HS-5 (cell line): ENCODE data around the gene AMBRA1.

ENCODE experiments used
- DNase-seq: peaks from one replicate; pipeline ENCODE4 v3.0.0-alpha.2; 2012; ENCODE audit warnings: low read depth

The AMBRA1 gene

GRCh38 chr11:46437122-46437689, 156.6 kb downstream of the AMBRA1 start:
- DNase-seq, result no peak

GRCh38 chr11:46436113-46436512, 157.7 kb downstream of the AMBRA1 start:
- no peak for DNase-seq

- no peak for DNase-seq
Measured at GRCh38 chr11:46435679-46436078, 158.1 kb downstream of the AMBRA1 start.

DNA sequence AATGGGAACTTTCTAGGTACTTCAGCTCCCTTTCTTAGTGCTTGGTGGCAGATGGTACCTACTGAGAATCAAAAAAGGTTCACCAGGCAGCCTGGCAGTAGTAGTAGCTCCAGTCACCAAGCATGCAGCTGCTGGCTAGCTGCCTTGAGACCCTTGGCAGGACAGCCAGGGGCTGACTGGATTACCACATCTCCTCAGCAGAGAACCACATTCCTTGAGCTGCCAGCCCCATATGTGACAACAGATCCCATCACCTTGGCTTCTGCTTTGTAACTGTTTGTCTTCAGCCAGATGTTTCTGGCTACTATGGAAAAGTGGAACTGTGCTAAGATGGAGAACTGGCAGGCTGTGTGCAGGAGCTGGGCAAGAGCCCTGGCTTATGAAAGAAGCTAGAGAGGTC, 162.6 kb downstream of the AMBRA1 start:
- DNase-seq, result no peak

DNA sequence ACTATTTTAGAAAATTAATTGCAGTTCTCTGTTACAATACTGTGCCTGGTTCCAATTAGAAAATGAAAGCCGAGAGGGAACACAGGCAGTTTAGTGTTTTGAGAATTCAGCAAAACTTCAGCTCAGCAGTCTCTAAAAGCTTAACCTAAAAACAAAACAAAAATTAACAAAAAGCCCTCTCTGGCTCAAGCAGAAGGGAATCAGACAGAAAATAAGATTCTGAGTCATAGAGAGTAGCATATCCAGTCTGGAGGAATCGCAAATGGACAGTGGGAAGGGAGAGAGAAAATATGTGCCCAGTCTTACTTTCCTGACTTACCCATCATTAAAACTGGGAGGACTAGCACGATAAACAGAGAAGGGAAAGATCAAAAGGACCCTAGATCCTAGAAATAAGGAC, 164.1 kb downstream of the AMBRA1 start:
- DNase-seq, result no peak

DNA sequence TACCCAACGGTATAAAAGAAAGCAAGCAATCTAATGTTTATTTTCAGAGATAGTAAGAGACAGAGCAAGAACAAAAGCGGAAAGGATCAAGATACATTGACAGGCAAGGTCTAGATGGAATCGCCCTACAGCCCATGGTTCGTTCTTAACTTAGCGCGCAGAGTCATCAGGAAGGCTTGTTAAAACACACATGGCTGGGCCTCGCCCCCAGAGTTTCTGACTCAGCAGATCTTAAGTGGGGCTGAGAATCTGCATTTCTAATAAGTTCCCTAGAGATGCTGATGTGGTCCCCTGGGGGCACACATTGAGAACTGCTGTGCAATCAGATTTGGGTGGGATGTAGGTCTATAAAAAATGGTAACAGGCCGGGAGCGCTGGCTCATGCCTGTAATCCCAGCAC, 166.5 kb downstream of the AMBRA1 start:
- no peak for DNase-seq

- no peak for DNase-seq
Measured at GRCh38 chr11:46426233-46426991, 167.4 kb downstream of the AMBRA1 start.

GRCh38 chr11:46422588-46422987, 171.2 kb downstream of the AMBRA1 start:
- no peak for DNase-seq

- no peak for DNase-seq
Measured at GRCh38 chr11:46421257-46421880, 172.5 kb downstream of the AMBRA1 start.

- no peak for DNase-seq
Measured at GRCh38 chr11:46420513-46420912, 173.3 kb downstream of the AMBRA1 start.

GRCh38 chr11:46418751-46419150, 175.1 kb downstream of the AMBRA1 start:
- no peak for DNase-seq

DNA sequence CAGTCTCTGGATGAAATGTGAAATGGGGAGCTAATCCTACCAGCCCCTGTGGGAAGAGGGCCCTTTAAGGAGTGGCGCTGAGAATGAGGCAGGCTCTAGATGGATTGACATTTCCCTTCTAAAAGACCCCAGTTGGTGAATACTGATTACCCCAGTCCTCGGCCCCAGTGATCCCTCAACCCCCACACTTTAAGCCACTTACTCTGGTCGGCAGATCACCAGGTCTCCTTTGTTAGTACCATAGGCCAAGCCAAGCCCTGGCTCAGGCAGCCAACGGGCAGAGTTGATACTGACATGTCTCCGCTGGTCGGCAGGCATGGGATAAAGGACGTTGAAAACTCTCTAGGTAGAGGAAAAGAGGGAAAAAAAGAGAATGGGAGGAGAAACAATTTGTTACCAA, 176.1 kb downstream of the AMBRA1 start:
- DNase-seq, result no peak

DNA sequence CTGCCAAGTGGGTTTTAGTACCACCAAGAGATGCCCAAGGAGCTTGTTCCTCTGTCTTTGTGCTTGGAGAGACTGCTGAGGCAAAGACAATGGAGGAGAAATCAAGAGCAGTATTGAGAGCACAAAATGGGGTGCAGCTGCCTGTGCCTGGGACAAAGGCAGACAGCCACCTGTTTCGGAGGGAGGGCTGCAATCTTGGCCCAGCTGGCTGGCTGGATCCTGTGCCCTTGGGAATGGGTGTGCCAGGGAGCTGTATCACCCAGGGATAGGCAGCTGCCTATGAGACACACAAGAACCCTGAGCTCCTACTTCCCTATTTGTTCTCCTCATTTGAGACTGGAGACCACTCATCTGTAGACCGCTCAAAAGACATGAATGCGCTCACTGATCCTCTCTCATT, 178.9 kb downstream of the AMBRA1 start:
- no peak for DNase-seq

- no peak for DNase-seq
Measured at GRCh38 chr11:46414466-46414796, 179.4 kb downstream of the AMBRA1 start.

- no peak for DNase-seq
Measured at GRCh38 chr11:46413760-46414465, 179.9 kb downstream of the AMBRA1 start.

DNA sequence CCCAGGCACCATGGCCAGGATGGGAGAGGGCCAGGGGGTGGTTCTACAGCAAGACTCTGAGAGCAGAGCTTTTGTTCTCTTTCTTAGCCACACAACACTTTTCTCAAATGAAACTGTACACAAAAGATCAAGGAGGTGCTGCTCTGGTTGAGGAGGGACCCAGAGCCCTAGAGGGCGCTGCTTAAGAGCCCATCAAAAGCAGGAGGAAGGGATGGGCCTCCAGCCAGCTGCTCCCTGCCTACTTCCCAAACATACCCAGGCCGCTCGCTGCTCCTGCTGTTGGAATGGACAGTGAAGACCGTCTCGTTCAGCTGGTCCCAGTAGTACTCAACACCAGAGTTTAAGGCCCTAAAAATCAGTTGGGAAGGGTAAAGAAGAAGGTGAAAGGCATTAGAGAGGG, 183.8 kb downstream of the AMBRA1 start:
- DNase-seq, result no peak

DNA sequence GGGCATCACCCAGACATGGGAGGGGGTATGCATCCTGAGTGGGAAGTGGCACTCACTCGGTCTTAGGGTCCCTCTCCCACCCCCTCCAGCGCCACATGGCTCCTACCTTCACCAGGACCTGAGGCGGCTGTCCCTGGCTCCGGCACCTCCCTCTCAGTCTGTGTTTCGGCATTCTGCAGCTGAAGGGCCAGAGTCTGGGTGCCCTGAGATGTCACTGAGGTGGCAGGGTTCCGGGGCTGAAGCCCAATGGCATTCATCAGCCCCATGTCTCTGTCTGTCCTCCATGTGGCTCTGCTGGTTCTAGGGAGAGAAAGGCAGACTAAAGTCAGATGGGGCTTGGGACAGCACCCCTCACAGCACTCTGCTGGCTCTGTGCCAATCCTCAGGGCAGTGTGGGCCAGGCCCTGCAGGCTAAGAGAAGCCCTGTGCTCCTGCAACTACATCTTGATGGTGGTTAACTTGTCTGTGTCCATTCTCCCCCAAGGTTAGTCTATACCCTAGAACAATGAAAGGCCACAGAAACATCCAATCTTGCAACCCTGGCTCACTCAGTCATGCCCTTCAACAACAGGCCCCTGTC, 185.3 kb downstream of the AMBRA1 start:
- no peak for DNase-seq

DNA sequence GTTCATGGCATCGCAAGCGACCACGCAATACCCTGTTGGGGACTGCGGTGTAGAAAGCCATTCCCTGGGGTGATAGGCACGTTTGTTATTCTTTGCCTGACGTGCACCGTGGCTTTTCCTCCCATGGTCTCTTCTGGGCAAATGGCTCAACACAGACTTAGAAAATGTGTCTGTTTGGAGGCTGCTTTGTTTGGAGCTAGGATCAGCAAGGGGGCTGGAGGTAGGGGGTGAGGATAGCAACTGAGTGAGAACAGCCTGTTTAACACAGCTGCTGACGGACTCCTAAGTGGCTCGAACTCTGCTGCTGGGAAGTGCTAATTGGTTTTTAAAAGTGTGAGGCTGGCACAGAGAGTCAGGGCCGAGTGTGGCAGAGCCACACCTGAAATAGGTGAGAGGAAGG, 186.2 kb downstream of the AMBRA1 start:
- no peak for DNase-seq

DNA sequence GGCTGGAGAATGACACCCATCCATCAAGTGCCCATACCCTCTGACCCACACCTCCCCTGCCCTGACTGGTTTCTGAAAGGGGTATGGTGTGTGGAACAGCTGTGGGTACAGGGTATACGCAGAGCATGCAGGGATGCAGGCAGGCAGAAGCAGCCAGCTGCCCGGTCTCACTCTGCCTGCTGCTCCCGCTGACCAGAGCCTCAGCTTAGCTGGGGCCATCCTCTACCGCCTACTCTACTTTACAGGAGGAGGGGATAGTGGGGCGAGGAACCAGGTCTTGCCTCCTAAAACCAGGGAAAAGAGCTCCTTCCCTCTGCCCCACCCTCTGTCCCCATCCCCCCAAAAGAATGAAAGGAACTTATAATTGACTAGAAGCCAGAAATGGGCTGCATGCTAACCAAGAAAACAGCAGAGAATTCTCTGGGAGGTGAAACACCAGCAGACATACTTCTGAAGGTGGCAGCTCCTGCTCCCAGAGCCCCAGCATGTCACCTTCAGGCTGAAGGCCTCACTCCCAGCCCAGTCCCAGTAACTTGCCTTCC, 189.3 kb downstream of the AMBRA1 start:
- no peak for DNase-seq

DNA sequence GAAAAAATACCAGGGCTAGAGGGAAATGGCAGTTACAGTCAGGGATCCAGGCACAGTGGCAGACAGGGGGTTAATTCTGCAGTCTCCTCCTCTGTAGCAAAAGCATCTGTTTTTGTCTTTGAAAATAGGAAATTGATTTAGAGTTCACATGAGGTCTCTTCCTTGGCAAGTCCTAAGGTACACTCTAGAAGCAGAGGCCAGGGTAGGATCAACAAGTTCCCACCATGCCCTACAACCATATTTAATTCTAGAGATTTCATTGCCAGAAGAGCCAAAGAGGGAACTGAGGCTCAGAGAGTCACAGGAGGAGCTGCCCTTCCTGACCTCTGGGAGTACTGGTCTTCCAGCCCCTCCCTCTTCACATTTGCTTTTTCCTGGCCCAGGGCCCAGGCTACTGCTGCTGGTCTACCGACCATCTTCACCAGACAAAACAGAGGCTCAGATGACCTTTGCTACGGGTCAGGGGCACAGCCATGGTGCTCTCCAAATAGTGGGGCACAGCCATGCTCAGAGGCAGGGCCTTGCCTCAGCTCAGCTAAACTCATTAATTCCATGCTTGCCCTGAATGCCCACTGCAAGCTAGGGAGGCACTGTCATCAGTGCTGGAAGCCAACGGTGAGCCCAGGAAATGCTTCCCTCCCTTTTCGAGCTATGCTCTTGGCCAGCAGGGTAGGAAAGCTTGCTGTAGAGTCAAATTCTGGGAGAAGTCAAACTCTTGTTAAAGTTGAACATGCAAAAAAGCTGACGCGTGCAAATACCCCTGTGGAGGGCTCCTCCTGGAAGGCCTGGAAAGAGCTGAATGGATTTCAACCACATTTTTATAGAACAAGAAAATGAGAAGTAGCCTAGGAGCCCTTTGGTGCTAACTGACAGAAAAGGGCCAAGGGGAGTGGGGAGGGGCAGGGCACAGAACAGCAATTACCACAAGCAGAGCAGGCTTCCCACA, 190.6 kb downstream of the AMBRA1 start:
- DNase-seq, result no peak

DNA sequence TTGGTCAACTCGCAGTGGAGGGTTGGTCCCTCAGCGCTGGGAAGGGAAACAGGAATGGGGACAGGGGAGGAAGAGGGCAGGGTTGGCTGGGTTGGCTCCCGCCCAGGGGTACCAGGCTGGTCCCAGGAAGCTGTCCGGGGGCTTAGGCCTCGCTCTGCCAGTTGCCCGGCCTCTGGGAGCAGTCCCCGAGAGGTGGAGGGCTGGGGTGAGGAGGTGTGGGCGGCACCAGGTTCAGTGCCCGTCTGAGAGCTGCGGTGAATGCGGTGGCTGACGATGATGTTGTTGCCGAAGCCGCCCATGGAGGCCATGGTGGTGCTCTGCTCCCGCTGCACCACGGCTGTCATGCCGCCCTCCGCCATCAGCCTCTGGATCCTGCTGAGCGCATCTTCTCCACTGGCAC, 196.3 kb downstream of the AMBRA1 start:
- DNase-seq, result no peak
